Mucosa of stomach (tissue), 1 donor: ENCODE data around the gene DNAAF3.
"Not testable (repeated sequence)": the region's sequence is repeated elsewhere in the genome, so short reads cannot be mapped to it uniquely, and the experiment has no call there.

Source experiments
- H3K27me3 ChIP-seq: one replicate; pipeline ENCODE4 v1.7.0; 2013; ENCODE audit warnings: mild to moderate bottlenecking, low read length; ENCODE audit not compliant: control insufficient read depth, insufficient read depth
- H3K36me3 ChIP-seq: one replicate; pipeline ENCODE4 v1.7.0; 2013; ENCODE audit warnings: low read length; ENCODE audit not compliant: control insufficient read depth, insufficient read depth
- H3K4me1 ChIP-seq: one replicate; pipeline ENCODE4 v1.7.0; 2013; ENCODE audit warnings: mild to moderate bottlenecking, low read length; ENCODE audit not compliant: control insufficient read depth, insufficient read depth
- H3K4me3 ChIP-seq: one replicate; pipeline ENCODE4 v1.7.0; 2013; ENCODE audit warnings: low read length
- H3K9ac ChIP-seq: one replicate; pipeline ENCODE4 v1.7.0; 2013; ENCODE audit warnings: mild to moderate bottlenecking, low read length, moderate library complexity
- H3K9me3 ChIP-seq: one replicate; pipeline ENCODE4 v1.7.0; 2013; ENCODE audit warnings: mild to moderate bottlenecking, low read length, moderate library complexity; ENCODE audit not compliant: control insufficient read depth
- donor health status: Pancreatic carcinoma.

DNAAF3 gene

GRCh38 chr19:55157064-55157908, 9.1 kb downstream of the DNAAF3 start, which contains the start of gene TNNI3:
TNNI3 (minus strand) TSS chr19:55157732; CDS start chr19:55157589, 143 bp downstream.
- H3K4me1 ChIP-seq: peaks cover 13% of the 10 kb centered on the region
- H3K4me3 ChIP-seq: no peak within 1 kb of the TSS
- no peaks in the 10 kb centered on the region for H3K9me3 ChIP-seq
- peaks cover 51% of the 10 kb centered on the region for H3K27me3 ChIP-seq
- no peaks in the 10 kb centered on the region for H3K36me3 ChIP-seq
- no peak within 1 kb of the TSS for H3K9ac ChIP-seq

DNA sequence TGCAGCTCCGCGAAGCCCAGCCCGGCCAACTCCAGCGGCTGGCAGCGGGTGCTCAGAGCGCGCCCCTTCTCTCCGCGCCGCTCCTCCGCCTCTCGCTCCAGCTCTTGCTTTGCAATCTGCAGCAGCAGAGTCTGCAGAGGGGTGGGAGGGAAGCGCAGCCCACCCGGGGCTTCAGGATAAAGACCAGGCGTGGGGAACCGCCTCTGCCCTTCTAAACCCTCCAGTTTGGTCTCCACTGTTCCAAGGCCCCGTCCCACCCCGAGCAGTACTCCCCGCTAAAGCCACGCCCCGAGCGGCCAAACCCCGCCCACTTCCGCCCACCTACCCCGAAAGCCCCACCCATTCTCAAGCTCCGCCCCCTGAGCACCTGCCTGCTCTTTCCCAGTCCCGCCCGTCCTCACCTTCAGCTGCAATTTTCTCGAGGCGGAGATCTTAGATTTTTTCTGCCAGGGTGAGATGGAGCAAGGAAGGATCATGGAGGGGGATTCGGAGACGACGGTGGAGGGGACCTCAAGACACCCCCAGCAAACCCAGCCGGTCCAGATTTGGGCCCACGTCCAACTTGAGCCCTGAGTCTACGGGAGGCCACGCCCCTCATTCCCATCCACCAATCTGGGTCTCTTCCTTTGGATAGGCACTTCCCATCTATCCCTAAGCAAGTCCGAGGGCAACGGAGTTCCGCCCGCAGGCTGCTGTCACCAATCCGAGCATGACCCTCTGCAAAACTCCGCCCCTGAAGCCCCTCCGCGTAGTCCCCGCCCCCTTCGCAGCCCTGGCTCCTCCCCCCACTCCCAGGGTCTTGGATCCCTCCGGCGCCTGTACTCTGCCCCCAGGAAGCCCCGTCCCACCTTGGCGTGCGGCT, 10.0 kb downstream of the DNAAF3 start:
- H3K9me3 ChIP-seq: no peaks in the 10 kb centered on the region
- H3K4me3 ChIP-seq: no peak overlapping the region
- no peak overlapping the region for H3K9ac ChIP-seq
- peaks cover 13% of the 10 kb centered on the region for H3K4me1 ChIP-seq
- no peaks in the 10 kb centered on the region for H3K36me3 ChIP-seq
- peaks cover 43% of the 10 kb centered on the region for H3K27me3 ChIP-seq

DNA sequence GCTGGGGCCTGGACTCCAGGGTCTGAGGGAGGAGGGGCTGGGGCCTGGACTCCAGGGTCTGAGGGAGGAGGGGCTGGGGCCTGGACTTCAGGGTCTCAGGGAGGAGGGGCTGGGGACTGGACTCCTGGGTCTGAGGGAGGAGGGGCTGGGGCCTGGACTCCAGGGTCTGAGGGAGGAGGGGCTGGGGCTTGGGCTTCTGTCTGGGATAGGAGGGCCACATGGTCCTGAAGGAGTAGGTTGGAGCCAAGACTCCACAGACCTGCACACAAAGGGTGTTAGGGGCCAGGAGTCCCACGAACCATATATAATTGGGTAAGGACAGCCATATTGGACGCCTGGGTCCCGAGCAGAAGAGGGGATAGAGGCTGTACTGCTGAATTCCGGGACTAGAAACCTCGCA, 10.6 kb downstream of the DNAAF3 start:
- not testable (repeated sequence) for H3K4me3 ChIP-seq, H3K9ac ChIP-seq, H3K9me3 ChIP-seq, H3K36me3 ChIP-seq
- Histone ChIP-seq H3K27me3 (peaks cover 39% of the 10 kb centered on the region), H3K4me1 (peaks cover 13% of the 10 kb centered on the region)

DNA sequence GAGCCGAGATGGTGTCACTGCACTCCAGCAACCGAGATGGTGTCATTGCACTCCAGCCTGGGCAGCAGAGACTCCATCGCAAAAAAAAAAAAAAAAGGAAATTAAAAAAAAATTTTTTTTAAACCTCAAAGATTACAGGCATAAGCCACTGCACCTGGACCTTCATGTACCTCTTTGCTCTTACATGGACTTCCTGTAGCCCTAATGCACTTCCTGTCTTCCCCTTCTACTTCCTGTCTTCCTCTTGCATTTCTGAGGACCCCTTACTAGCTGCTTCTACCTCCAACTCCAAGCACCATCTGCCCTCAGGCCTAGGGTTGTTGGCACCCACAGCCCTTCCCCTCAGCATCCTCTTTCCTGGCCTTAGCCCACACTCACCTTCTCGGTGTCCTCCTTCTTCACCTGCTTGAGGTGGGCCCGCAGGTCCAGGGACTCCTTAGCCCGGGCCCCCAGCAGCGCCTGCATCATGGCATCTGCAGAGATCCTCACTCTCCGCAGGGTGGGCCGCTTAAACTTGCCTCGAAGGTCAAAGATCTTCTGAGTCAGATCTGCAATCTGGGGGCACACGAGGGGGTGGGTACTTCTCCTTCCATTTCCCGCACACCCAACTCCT, 12.7 kb downstream of the DNAAF3 start:
- Histone ChIP-seq H3K36me3 (no peaks in the 10 kb centered on the region), H3K27me3 (peaks cover 40% of the 10 kb centered on the region), H3K4me3 (no peak overlapping the region), H3K4me1 (peaks cover 6% of the 10 kb centered on the region), H3K9me3 (no peaks in the 10 kb centered on the region), H3K9ac (no peak overlapping the region)

DNA sequence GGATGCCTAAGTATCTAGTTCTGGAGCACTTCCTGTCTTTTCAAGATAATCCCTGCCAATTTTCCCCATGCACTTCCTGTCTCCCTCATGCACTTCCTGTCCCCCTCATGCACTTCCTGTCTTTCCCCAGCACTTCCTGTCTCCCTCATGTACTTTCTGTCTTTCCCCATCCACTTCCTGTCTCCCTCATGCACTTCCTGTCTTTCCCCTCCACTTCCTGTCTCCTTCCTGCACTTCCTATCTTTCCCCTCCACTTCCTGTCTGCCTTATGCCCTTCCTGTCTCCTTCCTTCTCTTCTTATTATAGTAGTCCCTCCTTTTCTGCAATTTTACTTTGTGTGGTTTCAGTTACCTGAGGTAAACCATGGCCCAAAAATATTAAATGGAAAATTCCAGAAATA, 14.4 kb downstream of the DNAAF3 start:
- Histone ChIP-seq H3K9ac (no peak overlapping the region), H3K27me3 (peaks cover 36% of the 10 kb centered on the region), H3K4me1 (peaks cover 6% of the 10 kb centered on the region), H3K9me3 (no peaks in the 10 kb centered on the region), H3K36me3 (no peaks in the 10 kb centered on the region), H3K4me3 (no peak overlapping the region)

DNA sequence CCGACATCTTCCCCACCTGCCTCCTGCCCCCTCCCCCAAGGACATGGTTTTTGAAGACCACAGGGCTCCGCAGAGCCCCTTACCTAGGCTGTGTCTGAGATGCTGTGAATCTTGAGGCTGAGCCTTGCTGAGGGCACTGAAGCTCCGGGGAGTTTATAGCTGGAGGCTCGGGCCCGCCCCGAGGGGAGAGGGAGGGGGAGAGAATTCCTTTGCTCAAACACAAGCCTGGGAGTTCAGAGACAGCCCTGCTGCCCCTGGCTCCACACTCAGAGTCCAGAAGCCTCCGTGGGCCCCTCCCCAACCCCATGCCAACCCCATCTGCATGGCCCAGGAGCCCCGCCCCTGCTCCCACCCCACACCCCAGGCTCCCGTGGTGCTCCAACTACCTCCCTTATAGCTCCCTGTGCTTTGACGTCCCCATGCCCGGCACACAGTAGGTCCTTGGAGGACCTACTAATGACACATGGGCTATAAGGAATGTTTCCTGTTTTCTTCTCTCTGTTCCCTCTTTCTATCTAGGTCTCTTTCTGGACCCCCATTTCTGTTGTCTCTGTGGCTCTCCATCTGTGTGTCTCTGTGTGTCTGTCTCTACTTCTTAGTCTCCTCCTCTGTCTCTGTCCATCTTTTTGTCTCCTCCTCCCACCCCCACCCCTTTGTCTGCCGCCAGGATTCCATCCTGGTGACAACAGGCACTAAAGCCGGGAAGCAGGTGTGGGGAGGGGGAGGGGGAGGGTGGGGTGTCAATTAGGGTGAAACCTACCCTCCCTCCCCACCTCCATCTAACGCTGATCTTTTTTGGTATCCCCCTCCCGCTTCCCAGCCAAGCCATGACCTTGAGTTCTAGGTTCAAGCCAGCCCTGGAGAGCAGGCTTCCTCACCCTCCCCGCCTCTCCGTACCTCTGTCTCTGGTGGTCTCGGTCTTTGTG, 17.1 kb downstream of the DNAAF3 start, which contains the start of gene TNNT1:
Gene TNNT1 (minus strand): TSS at position 129 of the 926 bp plus-strand sequence. CDS start 2,049 bp downstream, outside the sequence.
- no peak within 1 kb of the TSS for H3K4me3 ChIP-seq
- H3K9me3 ChIP-seq: no peaks in the 10 kb centered on the region
- no peak within 1 kb of the TSS for H3K9ac ChIP-seq
- peaks cover 49% of the 10 kb centered on the region for H3K27me3 ChIP-seq
- H3K36me3 ChIP-seq: no peaks in the 10 kb centered on the region
- no peaks in the 10 kb centered on the region for H3K4me1 ChIP-seq

DNA sequence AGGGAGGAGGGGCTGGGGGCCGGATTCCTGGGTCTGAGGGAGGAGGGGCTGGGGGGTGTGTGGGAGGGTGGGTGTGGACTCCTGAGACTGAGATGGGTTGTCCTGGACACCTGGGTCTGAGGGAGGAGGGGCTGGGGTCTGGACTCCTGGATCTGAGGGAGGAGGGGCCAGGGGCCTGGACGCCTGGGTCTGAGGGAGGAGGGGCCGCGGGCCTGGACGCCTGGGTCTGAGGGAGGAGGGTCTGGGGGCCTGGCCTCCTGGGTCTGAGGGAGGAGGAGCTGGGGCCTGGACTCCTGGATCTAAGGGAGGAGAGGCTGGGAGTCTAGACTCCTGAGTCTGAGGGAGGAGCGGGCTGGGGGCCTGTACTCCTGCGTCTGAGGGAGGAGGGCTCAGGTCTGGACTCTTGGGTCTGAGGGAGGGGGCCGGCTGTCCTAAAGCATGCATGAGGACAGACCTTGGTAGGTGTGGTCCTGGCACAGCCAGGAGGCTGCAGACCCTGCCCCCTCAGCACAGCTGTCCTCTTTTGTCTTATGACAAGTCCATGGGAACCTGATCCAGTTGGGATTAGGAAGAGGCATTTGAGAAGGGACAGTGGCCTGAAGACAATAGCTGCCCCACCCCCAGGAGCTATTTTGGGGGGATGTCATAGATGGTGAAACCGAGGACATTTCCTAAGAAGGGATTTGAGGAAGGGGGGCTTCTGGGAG, 18.7 kb downstream of the DNAAF3 start:
- peaks cover 56% of the 10 kb centered on the region for H3K27me3 ChIP-seq
- H3K4me1 ChIP-seq: no peaks in the 10 kb centered on the region
- no peak overlapping the region for H3K4me3 ChIP-seq
- no peak overlapping the region for H3K9ac ChIP-seq
- H3K9me3 ChIP-seq: no peaks in the 10 kb centered on the region
- no peaks in the 10 kb centered on the region for H3K36me3 ChIP-seq

DNA sequence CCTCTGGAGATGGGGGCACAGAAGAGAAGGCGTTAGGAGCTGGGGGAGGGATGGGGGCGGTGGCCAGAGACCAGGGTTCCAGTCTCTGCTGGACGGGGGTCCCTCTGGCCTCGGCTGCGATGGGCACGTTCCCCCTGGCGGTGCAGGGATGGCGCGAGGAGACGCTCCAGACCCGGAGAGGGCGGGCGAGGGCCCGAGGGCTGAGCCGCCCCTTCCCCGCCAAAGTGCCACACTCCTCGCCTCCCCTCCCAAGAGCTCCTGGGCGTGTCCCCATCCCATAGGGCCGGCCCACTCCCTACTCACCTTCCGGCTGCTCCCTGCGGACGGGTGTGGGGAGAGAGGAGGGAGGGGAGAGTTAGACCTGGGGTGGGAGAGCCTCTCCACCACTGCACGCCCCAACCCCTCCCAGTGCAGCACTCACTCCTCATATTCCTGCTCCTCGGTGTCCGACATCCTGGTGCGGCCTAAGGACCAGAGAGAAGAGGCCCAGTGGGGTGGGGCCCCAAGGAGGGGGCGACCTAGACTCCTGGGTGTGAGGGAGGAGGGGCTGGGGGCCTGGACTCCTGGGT, 19.6 kb downstream of the DNAAF3 start:
- Histone ChIP-seq H3K9ac (no peak overlapping the region), H3K9me3 (no peaks in the 10 kb centered on the region), H3K4me1 (no peaks in the 10 kb centered on the region), H3K27me3 (peaks cover 58% of the 10 kb centered on the region), H3K36me3 (no peaks in the 10 kb centered on the region), H3K4me3 (no peak overlapping the region)

GRCh38 chr19:55146078-55146704, 20.2 kb downstream of the DNAAF3 start:
- no peaks in the 10 kb centered on the region for H3K4me1 ChIP-seq
- no peak overlapping the region for H3K4me3 ChIP-seq
- H3K9ac ChIP-seq: no peak overlapping the region
- peaks cover 64% of the 10 kb centered on the region for H3K27me3 ChIP-seq
- no peaks in the 10 kb centered on the region for H3K36me3 ChIP-seq
- H3K9me3 ChIP-seq: no peaks in the 10 kb centered on the region

- H3K27me3 ChIP-seq: peaks cover 66% of the 10 kb centered on the region
- no peaks in the 10 kb centered on the region for H3K9me3 ChIP-seq
- H3K4me3 ChIP-seq: no peak overlapping the region
- H3K36me3 ChIP-seq: no peaks in the 10 kb centered on the region
- H3K4me1 ChIP-seq: no peaks in the 10 kb centered on the region
- H3K9ac ChIP-seq: no peak overlapping the region
Observed at GRCh38 chr19:55145232-55145631, 21.2 kb downstream of the DNAAF3 start.
